Endothelial cell of umbilical vein (primary cell): ENCODE measurements around the gene CCL8.

Experiments
- CTCF ChIP-seq, 2 donors: IDR thresholded peaks; 1 replicate in 1 of 2; 2 replicates in 1 of 2; pipeline ENCODE4 v1.5.1; 2011; ENCODE audit warnings: low read length in 2 of 2, mild to moderate bottlenecking in 2 of 2, moderate library complexity in 2 of 2, control low read depth in 1 of 2, inconsistent platforms in 1 of 2, low read depth in 1 of 2; ENCODE audit not compliant: insufficient read depth in 1 of 2; ENCODE audit errors: extremely low read depth in 1 of 2
- EZH2 ChIP-seq: IDR thresholded peaks from 2 replicates; pipeline ENCODE4 v1.6.1; 2012; ENCODE audit warnings: borderline replicate concordance, low read depth, mild to moderate bottlenecking, moderate library complexity, low read length, inconsistent platforms; ENCODE audit not compliant: severe bottlenecking
- FOS ChIP-seq: IDR thresholded peaks from 2 replicates; pipeline ENCODE4 v1.6.1; 2011; ENCODE audit warnings: mild to moderate bottlenecking, low read length, moderate library complexity, borderline replicate concordance; ENCODE audit not compliant: insufficient read depth
- JUN ChIP-seq: IDR thresholded peaks from 2 replicates; pipeline ENCODE4 v1.6.1; 2011; ENCODE audit warnings: borderline replicate concordance, low read depth; ENCODE audit not compliant: insufficient read length, insufficient read depth
- MAX ChIP-seq: IDR thresholded peaks from 2 replicates; pipeline ENCODE4 v1.6.1; 2011; ENCODE audit not compliant: insufficient read depth, insufficient read length
- POLR2A ChIP-seq: IDR thresholded peaks from 2 replicates; pipeline ENCODE4 v1.6.1; 2012; ENCODE audit warnings: low read depth, mild to moderate bottlenecking, control low read depth, low read length
- POLR2AphosphoS5 ChIP-seq: IDR thresholded peaks from 2 replicates; pipeline ENCODE4 v1.6.1; 2012; ENCODE audit warnings: low read depth, mild to moderate bottlenecking, control low read depth, low read length, moderate library complexity; ENCODE audit not compliant: insufficient read depth

GRCh38 chr17:34352191-34352590 is 33.0 kb downstream of the CCL8 start:
- TF ChIP-seq CTCF (IDR thresholded peaks at IDR 0.05; ENCODE audit: extremely low read depth in 1 of 2, insufficient read depth in 1 of 2, low read depth in 1 of 2, low read length in 2 of 2), result no peak
- TF ChIP-seq POLR2A, result no peak
- TF ChIP-seq POLR2AphosphoS5, result no peak
- TF ChIP-seq EZH2, result no peak
- TF ChIP-seq MAX, result no peak
- TF ChIP-seq FOS, result no peak
- TF ChIP-seq JUN, result no peak
